GM21786 (cell line): Measurements from ENCODE around the gene SMAD9.

Source experiments
- ATAC-seq: cut with Tn5 transposase; IDR thresholded peaks from one replicate; pipeline ENCODE4 v1.9.1; 2021; ENCODE audit not compliant: unreplicated experiment

SMAD9 gene

DNA sequence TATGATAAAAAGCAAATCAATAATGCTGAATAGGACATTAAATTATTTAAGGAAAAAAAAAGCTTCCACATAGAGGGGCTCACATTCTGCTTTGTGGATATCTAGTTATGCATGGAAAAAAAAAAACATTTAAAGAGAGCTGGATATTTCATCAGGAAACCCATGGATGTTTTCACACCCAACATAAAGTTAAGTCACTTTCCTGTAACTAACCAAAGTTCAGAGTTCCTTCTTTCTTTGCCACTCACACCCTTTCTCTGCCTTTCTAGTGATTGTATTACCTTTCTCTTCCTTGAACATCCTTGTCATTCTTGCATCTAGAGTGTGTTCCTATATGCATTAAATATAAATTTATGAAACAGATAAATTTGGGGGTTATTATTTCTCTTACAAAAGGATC, 53.8 kb downstream of the SMAD9 start:
- no peak for ATAC-seq

DNA sequence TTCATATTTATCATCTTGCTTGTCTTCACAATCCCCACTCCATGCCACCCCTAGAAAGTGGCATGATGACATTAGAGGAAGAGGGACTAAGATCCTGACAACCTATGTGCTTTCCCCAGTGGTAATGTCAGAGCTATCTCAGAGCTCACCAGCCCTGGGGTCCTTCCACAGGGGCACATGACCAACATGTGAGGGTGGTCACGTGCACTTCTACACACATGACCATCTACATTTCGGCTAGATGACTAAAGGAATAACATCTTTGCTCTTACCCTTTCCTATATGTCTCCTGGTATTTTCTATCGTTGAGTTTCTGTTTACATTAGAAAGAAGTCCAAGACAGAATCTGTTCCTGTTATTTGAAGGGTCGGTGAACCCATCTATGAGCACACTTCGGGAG, 54.8 kb downstream of the SMAD9 start:
- no peak for ATAC-seq

DNA sequence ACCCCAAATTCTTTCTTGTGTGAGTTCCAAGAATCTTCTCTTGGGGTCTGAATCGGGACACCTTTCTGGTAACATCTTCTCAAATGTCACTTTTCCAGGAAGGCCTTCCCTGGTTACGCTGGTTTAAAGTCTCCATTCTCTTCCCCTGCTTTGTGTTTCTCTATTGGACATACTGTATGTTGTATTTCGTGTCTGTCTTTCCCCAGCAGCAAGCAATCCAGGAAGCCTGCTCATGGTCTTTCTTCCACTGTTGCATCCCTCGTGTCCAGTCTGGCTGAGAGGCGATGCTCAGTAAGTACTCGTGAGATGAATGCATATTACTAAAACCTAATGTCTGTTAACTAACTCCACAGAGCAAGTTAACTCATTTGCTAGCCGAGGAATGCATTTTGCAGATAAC, 57.3 kb downstream of the SMAD9 start:
- ATAC-seq = no peak

DNA sequence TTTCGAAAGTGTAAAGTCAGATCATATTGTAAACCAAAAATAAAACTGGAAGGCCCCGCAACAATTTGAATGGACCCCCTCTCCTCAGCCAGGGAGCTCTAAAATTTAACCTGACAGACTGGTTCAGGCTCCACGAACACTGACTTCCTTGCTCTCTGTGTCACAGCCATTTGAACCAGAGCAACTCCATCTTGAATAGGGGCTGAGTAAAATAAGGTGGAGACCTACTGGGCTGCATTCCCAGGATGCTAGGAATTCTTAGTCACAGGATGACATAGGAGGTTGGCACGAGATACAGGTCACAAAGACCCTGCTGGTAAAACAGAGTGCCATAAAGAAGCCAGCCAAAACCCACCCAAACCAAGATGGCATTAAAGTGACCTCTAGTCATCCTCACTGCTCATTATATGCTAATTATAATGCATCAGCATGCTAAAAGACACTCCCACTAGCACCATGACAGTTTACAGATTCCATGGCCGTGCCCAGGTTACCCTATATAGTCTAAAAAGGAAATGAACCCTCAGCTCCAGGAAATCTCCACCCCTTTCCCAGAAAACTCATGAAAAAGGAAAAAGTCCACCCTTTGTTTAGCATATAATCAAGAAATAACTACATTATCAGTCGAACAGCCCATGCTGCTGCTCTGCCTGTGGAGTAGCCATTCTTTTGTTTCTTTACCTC, 57.9 kb downstream of the SMAD9 start:
- ATAC-seq = no peak

GRCh38 chr13:36859259-36859658, 60.8 kb downstream of the SMAD9 start:
- no peak for ATAC-seq

GRCh38 chr13:36858290-36858689, 61.7 kb downstream of the SMAD9 start:
- ATAC-seq = peak; percentile 70

DNA sequence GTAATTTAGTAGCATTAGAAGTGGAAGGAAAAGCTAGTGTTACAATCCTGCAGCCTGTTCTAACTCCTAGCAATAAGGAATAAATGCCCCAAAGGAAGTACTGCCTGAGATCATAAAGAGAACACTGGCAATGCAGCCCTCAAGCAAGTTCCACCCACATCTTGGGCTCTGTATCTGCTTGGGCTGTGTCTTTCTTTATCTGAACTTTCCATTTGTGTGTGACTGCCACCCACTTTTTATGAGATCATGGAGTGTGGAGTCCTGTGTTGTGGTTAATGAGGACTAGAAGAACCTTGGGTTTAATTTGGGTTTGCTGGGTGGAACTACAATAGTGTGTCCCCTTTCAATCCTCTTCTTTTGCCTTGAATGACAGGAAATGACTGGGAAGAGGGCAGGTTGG, 62.8 kb downstream of the SMAD9 start:
- no peak for ATAC-seq

- ATAC-seq = no peak
These were observed 69.1 kb downstream of the SMAD9 start for GRCh38 chr13:36850790-36851438.

GRCh38 chr13:36848199-36848982, 71.6 kb downstream of the SMAD9 start:
- no peak for ATAC-seq

GRCh38 chr13:36847606-36848005, 72.4 kb downstream of the SMAD9 start:
- ATAC-seq = no peak

GRCh38 chr13:36841391-36841790, 78.6 kb downstream of the SMAD9 start:
- no peak for ATAC-seq

GRCh38 chr13:36840718-36841250, 79.3 kb downstream of the SMAD9 start:
- ATAC-seq = no peak

GRCh38 chr13:36839981-36840380, 80.1 kb downstream of the SMAD9 start:
- no peak for ATAC-seq

- ATAC-seq = no peak
These were observed 80.8 kb downstream of the SMAD9 start for GRCh38 chr13:36839281-36839680.

- ATAC-seq = no peak
These were observed 82.5 kb downstream of the SMAD9 start for GRCh38 chr13:36837354-36838092.

DNA sequence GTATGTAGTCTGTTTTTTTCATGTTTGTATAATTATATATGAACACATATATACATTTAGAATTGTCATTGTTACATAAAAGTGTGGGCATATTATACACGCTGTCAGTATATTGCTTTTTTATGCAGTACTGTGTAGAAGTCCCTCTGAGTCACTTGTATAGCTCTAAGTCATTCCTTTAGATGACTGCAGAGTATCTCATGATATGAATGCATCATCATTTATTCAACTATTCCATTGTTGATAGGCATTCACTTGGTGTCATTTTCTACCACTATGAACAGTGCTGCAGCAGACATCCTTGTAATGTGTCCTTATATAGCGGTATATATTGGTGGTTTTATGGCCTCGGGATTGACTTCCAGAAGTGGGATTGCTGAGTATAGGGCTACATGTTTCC, 85.7 kb downstream of the SMAD9 start:
- no peak for ATAC-seq

GRCh38 chr13:36831291-36831690, 88.7 kb downstream of the SMAD9 start:
- no peak for ATAC-seq

GRCh38 chr13:36829753-36830152, 90.3 kb downstream of the SMAD9 start:
- no peak for ATAC-seq

DNA sequence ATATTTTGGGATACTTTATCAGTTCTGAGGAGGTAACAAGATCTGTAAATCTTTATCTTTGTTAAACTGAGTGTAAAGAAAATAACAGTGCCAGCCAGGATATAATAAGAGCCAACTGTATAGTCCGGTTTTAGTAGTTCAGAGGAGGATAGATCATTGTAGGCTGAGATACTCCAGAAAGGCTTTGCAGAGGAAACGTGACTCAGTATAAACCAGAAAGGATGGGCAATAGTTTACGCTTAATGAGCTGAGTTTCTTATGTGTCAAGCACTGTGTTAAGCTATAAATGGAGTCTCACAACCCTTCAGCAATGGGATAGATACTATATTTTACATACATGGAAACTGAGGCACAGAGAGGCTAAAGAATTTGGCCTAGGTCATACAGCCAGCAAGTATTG, 97.3 kb downstream of the SMAD9 start:
- no peak for ATAC-seq

GRCh38 chr13:36820222-36820621, 99.8 kb downstream of the SMAD9 start:
- peak; percentile 62 for ATAC-seq

DNA sequence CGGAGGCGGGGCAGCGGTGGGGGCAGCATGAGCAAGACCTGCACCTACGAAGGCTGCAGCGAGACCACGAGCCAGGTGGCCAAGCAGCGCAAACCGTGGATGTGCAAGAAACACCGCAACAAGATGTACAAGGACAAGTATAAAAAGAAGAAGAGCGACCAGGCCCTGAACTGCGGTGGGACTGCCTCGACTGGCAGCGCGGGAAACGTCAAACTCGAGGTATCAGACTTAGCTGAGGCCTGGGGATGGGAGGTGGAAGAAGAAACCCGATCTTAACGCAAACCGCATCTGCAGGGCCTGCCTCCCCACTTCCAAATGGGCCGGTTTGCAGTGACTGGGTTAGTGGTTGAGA, 100.3 kb downstream of the SMAD9 start:
- peak; percentile 18 for ATAC-seq
